Measurements from ENCODE around the gene CCL1. TPM values are rescaled to one million over a fixed set of nuclear protein-coding genes. Genes with fewer than 3 reads are reported as not detected.

Gene CCL1
- total RNA-seq, 1 donor from 2014 or later = not detected

DNA sequence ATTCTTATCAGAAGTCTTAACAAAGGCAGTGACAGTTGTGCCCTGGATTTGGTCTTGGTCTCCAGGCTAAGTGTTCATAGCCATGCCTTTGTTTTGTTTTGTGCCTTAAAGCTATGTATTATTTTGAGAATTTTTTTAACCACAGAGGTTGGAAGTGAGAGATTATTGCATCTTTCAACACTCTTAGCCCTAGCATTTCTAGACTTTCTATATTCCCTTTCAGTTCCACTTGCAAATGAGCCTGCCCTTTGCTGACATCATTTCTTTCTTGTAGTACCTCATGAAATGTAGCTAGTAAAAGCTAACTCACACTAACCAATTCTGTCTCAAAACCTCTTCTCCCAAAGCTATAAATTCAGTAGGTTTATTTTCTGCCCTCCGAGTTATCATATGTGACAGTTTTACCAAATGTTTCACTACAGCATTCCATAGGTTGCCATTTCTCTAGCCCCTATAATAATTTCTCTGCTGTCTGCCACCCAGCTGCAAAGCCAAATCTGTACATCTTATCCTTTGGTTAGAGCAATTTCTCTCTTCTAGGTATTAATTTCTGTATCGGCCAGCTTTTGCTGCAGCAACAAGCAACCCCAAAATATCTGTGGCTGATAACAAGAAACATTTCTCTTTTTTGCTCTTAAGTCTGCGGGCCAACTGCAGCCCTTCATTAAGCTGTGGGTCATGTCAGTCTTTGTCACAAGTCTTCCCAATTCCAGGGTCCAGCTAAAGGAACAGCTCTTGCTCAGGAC is 14.2 kb upstream of the CCL1 start:
- H3K4me3 ChIP-seq = no peak overlapping the region

DNA sequence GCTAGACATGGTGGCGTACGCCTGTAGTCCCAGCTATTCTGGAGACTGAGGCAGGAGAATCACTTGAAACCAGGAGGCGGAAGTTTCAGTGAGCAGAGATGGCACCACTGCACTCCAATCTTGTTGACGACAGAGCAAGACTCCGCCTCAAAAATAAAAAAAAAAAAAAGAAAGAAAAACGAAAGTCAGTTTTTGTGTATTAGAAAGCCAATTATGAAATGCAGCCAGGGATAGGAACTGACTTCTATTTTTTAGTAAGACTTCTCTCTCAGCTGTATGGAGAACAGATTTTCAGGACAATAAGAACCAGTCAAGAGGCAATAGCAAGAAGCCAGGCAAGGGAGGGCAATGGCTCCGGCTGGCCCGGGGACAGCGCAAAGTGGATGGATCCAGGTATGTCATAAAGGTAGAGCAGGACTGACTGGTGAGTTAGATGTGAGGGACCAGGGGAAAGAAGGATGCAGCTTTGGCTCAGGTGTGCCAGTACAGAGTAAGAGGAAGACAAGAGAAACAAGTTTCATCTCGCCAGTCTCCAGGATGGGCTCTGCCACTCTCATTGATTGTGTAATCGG is 12.5 kb upstream of the CCL1 start:
- intact Hi-C loops (cut with micrococcal nuclease) = no loop called here
- Histone ChIP-seq H3K9me3 (replicated peaks) (no peaks in the 10 kb centered on the region), H3K4me1 (no peaks in the 10 kb centered on the region), H3K36me3 (no peaks in the 10 kb centered on the region), H3K27me3 (ENCODE audit: low read depth) (peaks cover 32% of the 10 kb centered on the region), H3K27ac (replicated peaks) (no peak overlapping the region), H3K4me3 (no peak overlapping the region)
- TF ChIP-seq, protein P1, sequence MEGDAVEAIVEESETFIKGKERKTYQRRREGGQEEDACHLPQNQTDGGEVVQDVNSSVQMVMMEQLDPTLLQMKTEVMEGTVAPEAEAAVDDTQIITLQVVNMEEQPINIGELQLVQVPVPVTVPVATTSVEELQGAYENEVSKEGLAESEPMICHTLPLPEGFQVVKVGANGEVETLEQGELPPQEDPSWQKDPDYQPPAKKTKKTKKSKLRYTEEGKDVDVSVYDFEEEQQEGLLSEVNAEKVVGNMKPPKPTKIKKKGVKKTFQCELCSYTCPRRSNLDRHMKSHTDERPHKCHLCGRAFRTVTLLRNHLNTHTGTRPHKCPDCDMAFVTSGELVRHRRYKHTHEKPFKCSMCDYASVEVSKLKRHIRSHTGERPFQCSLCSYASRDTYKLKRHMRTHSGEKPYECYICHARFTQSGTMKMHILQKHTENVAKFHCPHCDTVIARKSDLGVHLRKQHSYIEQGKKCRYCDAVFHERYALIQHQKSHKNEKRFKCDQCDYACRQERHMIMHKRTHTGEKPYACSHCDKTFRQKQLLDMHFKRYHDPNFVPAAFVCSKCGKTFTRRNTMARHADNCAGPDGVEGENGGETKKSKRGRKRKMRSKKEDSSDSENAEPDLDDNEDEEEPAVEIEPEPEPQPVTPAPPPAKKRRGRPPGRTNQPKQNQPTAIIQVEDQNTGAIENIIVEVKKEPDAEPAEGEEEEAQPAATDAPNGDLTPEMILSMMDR (IDR thresholded peaks at IDR 0.05; ENCODE audit: borderline replicate concordance) = no peak
- no peak for DNase-seq

More for the DNA sequence above, 14.2 kb upstream of the CCL1 start:
- Histone ChIP-seq H3K4me1 (no peaks in the 10 kb centered on the region), H3K27ac (replicated peaks) (no peak overlapping the region), H3K9me3 (replicated peaks) (no peaks in the 10 kb centered on the region), H3K36me3 (no peaks in the 10 kb centered on the region), H3K27me3 (ENCODE audit: low read depth) (peaks cover 47% of the 10 kb centered on the region)
- TF ChIP-seq, protein P1 (IDR thresholded peaks at IDR 0.05; ENCODE audit: borderline replicate concordance) = no peak
- intact Hi-C loops (cut with micrococcal nuclease) = no loop called here
- no peak for DNase-seq

- no peak overlapping the region for H3K4me3 ChIP-seq
- DNase-seq = no peak
- H3K27ac ChIP-seq (replicated peaks) = no peak overlapping the region
- H3K36me3 ChIP-seq = no peaks in the 10 kb centered on the region
- no peaks in the 10 kb centered on the region for H3K9me3 ChIP-seq (replicated peaks)
- intact Hi-C loops (cut with micrococcal nuclease) = no loop called here
- no peaks in the 10 kb centered on the region for H3K4me1 ChIP-seq
- peaks cover 32% of the 10 kb centered on the region for H3K27me3 ChIP-seq (ENCODE audit: low read depth)
- TF ChIP-seq, protein P1 (IDR thresholded peaks at IDR 0.05; ENCODE audit: borderline replicate concordance) = no peak
Measured at GRCh38 chr17:34374457-34374856, 11.4 kb upstream of the CCL1 start.

GRCh38 chr17:34371405-34372100 is 8.5 kb upstream of the CCL1 start:
- no peak overlapping the region for H3K4me3 ChIP-seq
- intact Hi-C loops (cut with micrococcal nuclease) = no loop called here
- H3K27me3 ChIP-seq (ENCODE audit: low read depth) = peaks cover 30% of the 10 kb centered on the region
- H3K9me3 ChIP-seq (replicated peaks) = no peaks in the 10 kb centered on the region
- TF ChIP-seq, protein P1 (IDR thresholded peaks at IDR 0.05; ENCODE audit: borderline replicate concordance) = no peak
- DNase-seq = no peak
- H3K36me3 ChIP-seq = no peaks in the 10 kb centered on the region
- H3K27ac ChIP-seq (replicated peaks) = no peak overlapping the region
- no peaks in the 10 kb centered on the region for H3K4me1 ChIP-seq

GRCh38 chr17:34370997-34371395 is 8.0 kb upstream of the CCL1 start:
- Histone ChIP-seq H3K4me3 (no peak overlapping the region), H3K27ac (replicated peaks) (no peak overlapping the region), H3K4me1 (no peaks in the 10 kb centered on the region), H3K9me3 (replicated peaks) (no peaks in the 10 kb centered on the region), H3K27me3 (ENCODE audit: low read depth) (peaks cover 30% of the 10 kb centered on the region), H3K36me3 (no peaks in the 10 kb centered on the region)
- DNase-seq = no peak
- TF ChIP-seq, protein P1 (IDR thresholded peaks at IDR 0.05; ENCODE audit: borderline replicate concordance) = no peak
- intact Hi-C loops (cut with micrococcal nuclease) = no loop called here
